Activated naive CD4-positive, alpha-beta T cell treated with anti-CD3 and anti-CD28 coated beads, Interleukin-2, amount 50 U/mL, for 24 hours (primary cell): Measurements from ENCODE around the gene MED23.

ENCODE experiments used
- H3K27ac Mint-ChIP-seq: one replicate; pipeline ENCODE4 v1.8.0; 2021; ENCODE audit warnings: mild to moderate bottlenecking, mixed read lengths
- H3K27me3 Mint-ChIP-seq: one replicate; pipeline ENCODE4 v1.8.0; 2021; ENCODE audit warnings: mixed read lengths
- H3K36me3 Mint-ChIP-seq: one replicate; pipeline ENCODE4 v1.8.0; 2021; ENCODE audit warnings: mixed read lengths
- H3K4me1 Mint-ChIP-seq: one replicate; pipeline ENCODE4 v1.8.0; 2021; ENCODE audit warnings: mixed read lengths
- H3K4me3 Mint-ChIP-seq: one replicate; pipeline ENCODE4 v1.8.0; 2021; ENCODE audit warnings: mild to moderate bottlenecking, mixed read lengths
- H3K9me3 Mint-ChIP-seq: one replicate; pipeline ENCODE4 v1.8.0; 2021; ENCODE audit warnings: mixed read lengths

MED23 gene

GRCh38 chr6:131627724-131628682 lies at the start of gene MED23:
MED23 (minus strand) TSS chr6:131628242; CDS start chr6:131628049, 193 bp downstream.
- Mint-ChIP-seq H3K27me3 (no peaks in the 10 kb centered on the region), H3K27ac (peak within 1 kb of the TSS; percentile 97), H3K4me3 (peak within 1 kb of the TSS; percentile 100)

GRCh38 chr6:131673184-131673583 lies 45.1 kb upstream of the MED23 start:
- Mint-ChIP-seq H3K27ac (no peak overlapping the region), H3K4me1 (no peaks in the 10 kb centered on the region), H3K9me3 (no peaks in the 10 kb centered on the region), H3K36me3 (peaks cover 4% of the 10 kb centered on the region), H3K27me3 (no peaks in the 10 kb centered on the region), H3K4me3 (no peak overlapping the region)

More at GRCh38 chr6:131627724-131628682, at the start of gene MED23:
- Mint-ChIP-seq H3K4me1 (peaks cover 44% of the 10 kb centered on the region), H3K9me3 (no peaks in the 10 kb centered on the region), H3K36me3 (peaks cover 5% of the 10 kb centered on the region)

- Mint-ChIP-seq H3K4me3 (no peak overlapping the region), H3K27ac (no peak overlapping the region), H3K36me3 (peaks cover 3% of the 10 kb centered on the region), H3K27me3 (no peaks in the 10 kb centered on the region), H3K4me1 (no peaks in the 10 kb centered on the region), H3K9me3 (no peaks in the 10 kb centered on the region)
Observed at GRCh38 chr6:131669891-131670290, 41.8 kb upstream of the MED23 start.

GRCh38 chr6:131663578-131664165 lies 35.6 kb upstream of the MED23 start:
- no peaks in the 10 kb centered on the region for H3K9me3 Mint-ChIP-seq
- no peaks in the 10 kb centered on the region for H3K4me1 Mint-ChIP-seq
- H3K4me3 Mint-ChIP-seq: no peak overlapping the region
- H3K27me3 Mint-ChIP-seq: no peaks in the 10 kb centered on the region
- no peak overlapping the region for H3K27ac Mint-ChIP-seq
- H3K36me3 Mint-ChIP-seq: peaks cover 1% of the 10 kb centered on the region

GRCh38 chr6:131660195-131660594 lies 32.2 kb upstream of the MED23 start:
- Mint-ChIP-seq H3K27ac (no peak overlapping the region), H3K9me3 (no peaks in the 10 kb centered on the region), H3K36me3 (no peaks in the 10 kb centered on the region), H3K4me3 (no peak overlapping the region), H3K4me1 (no peaks in the 10 kb centered on the region), H3K27me3 (no peaks in the 10 kb centered on the region)

- Mint-ChIP-seq H3K4me3 (no peak overlapping the region), H3K27me3 (no peaks in the 10 kb centered on the region), H3K27ac (no peak overlapping the region), H3K9me3 (no peaks in the 10 kb centered on the region), H3K36me3 (no peaks in the 10 kb centered on the region), H3K4me1 (no peaks in the 10 kb centered on the region)
Observed at GRCh38 chr6:131658287-131658686, 30.2 kb upstream of the MED23 start.

GRCh38 chr6:131657630-131658111 lies 29.6 kb upstream of the MED23 start:
- Mint-ChIP-seq H3K4me1 (no peaks in the 10 kb centered on the region), H3K36me3 (no peaks in the 10 kb centered on the region), H3K9me3 (no peaks in the 10 kb centered on the region), H3K4me3 (no peak overlapping the region), H3K27ac (no peak overlapping the region), H3K27me3 (no peaks in the 10 kb centered on the region)

- Mint-ChIP-seq H3K36me3 (no peaks in the 10 kb centered on the region), H3K4me3 (no peak overlapping the region), H3K27me3 (no peaks in the 10 kb centered on the region), H3K9me3 (no peaks in the 10 kb centered on the region), H3K4me1 (no peaks in the 10 kb centered on the region), H3K27ac (no peak overlapping the region)
Observed at GRCh38 chr6:131657222-131657621, 29.2 kb upstream of the MED23 start.

GRCh38 chr6:131656667-131657066 lies 28.6 kb upstream of the MED23 start:
- H3K27me3 Mint-ChIP-seq: no peaks in the 10 kb centered on the region
- H3K4me3 Mint-ChIP-seq: no peak overlapping the region
- H3K9me3 Mint-ChIP-seq: no peaks in the 10 kb centered on the region
- H3K27ac Mint-ChIP-seq: no peak overlapping the region
- no peaks in the 10 kb centered on the region for H3K36me3 Mint-ChIP-seq
- H3K4me1 Mint-ChIP-seq: no peaks in the 10 kb centered on the region

GRCh38 chr6:131655951-131656350 lies 27.9 kb upstream of the MED23 start:
- Mint-ChIP-seq H3K27ac (no peak overlapping the region), H3K4me1 (no peaks in the 10 kb centered on the region), H3K27me3 (no peaks in the 10 kb centered on the region), H3K4me3 (no peak overlapping the region), H3K9me3 (no peaks in the 10 kb centered on the region), H3K36me3 (no peaks in the 10 kb centered on the region)

- Mint-ChIP-seq H3K36me3 (no peaks in the 10 kb centered on the region), H3K9me3 (no peaks in the 10 kb centered on the region), H3K27me3 (no peaks in the 10 kb centered on the region), H3K4me3 (no peak overlapping the region), H3K27ac (no peak overlapping the region), H3K4me1 (no peaks in the 10 kb centered on the region)
Observed at GRCh38 chr6:131655387-131655786, 27.3 kb upstream of the MED23 start.

GRCh38 chr6:131654326-131654725 lies 26.3 kb upstream of the MED23 start:
- Mint-ChIP-seq H3K4me1 (peaks cover 5% of the 10 kb centered on the region), H3K36me3 (no peaks in the 10 kb centered on the region), H3K9me3 (no peaks in the 10 kb centered on the region), H3K27ac (no peak overlapping the region), H3K27me3 (no peaks in the 10 kb centered on the region), H3K4me3 (no peak overlapping the region)

- Mint-ChIP-seq H3K27ac (no peak overlapping the region), H3K27me3 (no peaks in the 10 kb centered on the region), H3K36me3 (no peaks in the 10 kb centered on the region), H3K4me1 (peaks cover 5% of the 10 kb centered on the region), H3K4me3 (no peak overlapping the region), H3K9me3 (no peaks in the 10 kb centered on the region)
Observed at GRCh38 chr6:131652472-131652871, 24.4 kb upstream of the MED23 start.

- no peaks in the 10 kb centered on the region for H3K36me3 Mint-ChIP-seq
- no peak overlapping the region for H3K4me3 Mint-ChIP-seq
- peaks cover 5% of the 10 kb centered on the region for H3K4me1 Mint-ChIP-seq
- no peaks in the 10 kb centered on the region for H3K9me3 Mint-ChIP-seq
- H3K27ac Mint-ChIP-seq: no peak overlapping the region
- H3K27me3 Mint-ChIP-seq: no peaks in the 10 kb centered on the region
Observed at GRCh38 chr6:131651782-131652181, 23.7 kb upstream of the MED23 start.

- Mint-ChIP-seq H3K27me3 (no peaks in the 10 kb centered on the region), H3K9me3 (no peaks in the 10 kb centered on the region), H3K4me1 (peaks cover 5% of the 10 kb centered on the region), H3K27ac (no peak overlapping the region), H3K4me3 (no peak overlapping the region), H3K36me3 (no peaks in the 10 kb centered on the region)
Observed at GRCh38 chr6:131646249-131646670, 18.2 kb upstream of the MED23 start.

GRCh38 chr6:131645846-131646245 lies 17.8 kb upstream of the MED23 start:
- peaks cover 5% of the 10 kb centered on the region for H3K4me1 Mint-ChIP-seq
- no peak overlapping the region for H3K27ac Mint-ChIP-seq
- no peak overlapping the region for H3K4me3 Mint-ChIP-seq
- H3K36me3 Mint-ChIP-seq: no peaks in the 10 kb centered on the region
- H3K9me3 Mint-ChIP-seq: no peaks in the 10 kb centered on the region
- H3K27me3 Mint-ChIP-seq: no peaks in the 10 kb centered on the region
